Spleen (tissue), 11 donors: ENCODE results near the gene TMEM131. TPM values are rescaled to one million over a fixed set of nuclear protein-coding genes. Genes with fewer than 3 reads are reported as not detected.

ENCODE experiments used
- DNase-seq: peaks from one replicate; pipeline ENCODE4 v3.0.0-alpha.2; 2020
- H3K27ac ChIP-seq, 8 donors: fragments of 200-600 bp; sonication (generic) in 7 of 8; 1 replicate in 4 of 8; 2 replicates in 4 of 8; pipeline versions ENCODE4 v1.5.0 to v1.8.0; 2016 to 2021; ENCODE audit warnings: inconsistent platforms in 4 of 8, mild to moderate bottlenecking in 4 of 8, moderate library complexity in 1 of 8
- H3K27me3 ChIP-seq, 7 donors: fragments of 200-600 bp; sonication (generic) in 6 of 7; replicated peaks in 1 of 7; 1 replicate in 4 of 7; 2 replicates in 3 of 7; pipeline versions ENCODE4 v1.5.0 to v1.8.0; 2016 to 2021; ENCODE audit warnings: inconsistent platforms in 3 of 7, mild to moderate bottlenecking in 1 of 7
- H3K36me3 ChIP-seq, 6 donors: fragments of 200-600 bp; sonication (generic) in 5 of 6; 1 replicate in 4 of 6; 2 replicates in 2 of 6; pipeline versions ENCODE4 v1.5.0 to v1.8.0; 2016 to 2021; ENCODE audit warnings: inconsistent platforms in 2 of 6
- H3K4me1 ChIP-seq, 6 donors: fragments of 200-600 bp; sonication (generic) in 5 of 6; 1 replicate in 3 of 6; 2 replicates in 3 of 6; pipeline versions ENCODE4 v1.5.0 to v1.8.0; 2016 to 2021; ENCODE audit warnings: inconsistent platforms in 3 of 6
- H3K4me3 ChIP-seq, 8 donors: fragments of 200-600 bp; sonication (generic) in 7 of 8; 1 replicate in 4 of 8; 2 replicates in 4 of 8; pipeline versions ENCODE4 v1.5.0 to v1.8.0; 2016 to 2021; ENCODE audit warnings: inconsistent platforms in 4 of 8, mild to moderate bottlenecking in 4 of 8, moderate library complexity in 2 of 8
- H3K9me3 ChIP-seq, 8 donors: fragments of 200-600 bp; sonication (generic) in 7 of 8; 1 replicate in 4 of 8; 2 replicates in 4 of 8; pipeline versions ENCODE4 v1.5.0 to v1.8.0; 2016 to 2021; ENCODE audit warnings: inconsistent platforms in 4 of 8
- CTCF ChIP-seq, 11 experiments: fragments of 200-600 bp in 7 of 11; fragments of 450-650 bp in 4 of 11; sonication (generic) in 4 of 11; IDR thresholded peaks in 8 of 11; conservative IDR thresholded peaks in 3 of 11; 1 replicate in 7 of 11; 2 replicates in 4 of 11; pipeline versions ENCODE4 v1.4.0 to v1.8.0; 2016 to 2021; ENCODE audit warnings: antibody characterized with exemption in 11 of 11, inconsistent platforms in 4 of 11, mild to moderate bottlenecking in 1 of 11
- POLR2A ChIP-seq, 3 donors: fragments of 450-650 bp; IDR thresholded peaks; one replicate each; pipeline ENCODE4 v1.5.1; 2017; ENCODE audit warnings: antibody characterized with exemption in 3 of 3, mild to moderate bottlenecking in 1 of 3
- POLR2AphosphoS5 ChIP-seq, 3 donors: sonication (generic); formaldehyde crosslinking; IDR thresholded peaks; one replicate each; pipeline ENCODE4 v1.5.1; 2017; ENCODE audit warnings: antibody characterized with exemption in 3 of 3
- WGBS, 5 donors: extraction: QIAGEN DNeasy Blood & Tissue Kit in 3 of 5; methylation state at CpG; one replicate each; pipeline versions ENCODE4 v1.1.5 to v1.1.7; 2013 to 2018; 5-methylcytosine and 5-hydroxymethylcytosine counted together
- intact Hi-C: fragments of 100-400 bp; cut with DNase I; formaldehyde crosslinking; loops from one replicate; pipeline ENCODE4 v1.15.0; 2023; ENCODE audit warnings: low total_unique reads
- polyA plus RNA-seq, 3 donors: library from polyadenylated mRNA; stranded (reverse); fragments of 200-250 nt; gene quantifications; one replicate each; pipeline ENCODE4 v1.2.1, GENCODE V29; 2013
- total RNA-seq, 7 donors: library from RNA; depleted of rRNA in 3 of 7; stranded (reverse); fragments of >200 nt in 3 of 7; fragmentation: NEBNext Ultra II Directional in 4 of 7; extraction: Animal tissue kit (Norgen Biotek cat#: 25700) in 4 of 7; gene quantifications; one replicate each; pipeline versions ENCODE4 v1.1.0 to v1.2.1, GENCODE V29; 2016 to 2021
- donor health status: healthy with polysubstance abuse.
- donor health status: DM: no; HTN: no; CAD: no; lungs with moderate emphysema.
- donor health status: DM: no; HTN: no; CAD: no.
- donor health status: Bipolar disorder and iron deficiency.
- donor health status: healthy.
- donor health status: DM: no; HTN: no; CAD: no.
- donor health status: DM: yes; HTN: yes; CAD: no.

Gene TMEM131
- total and polyA plus RNA-seq, 10 donors: 9.2 to 74.0 (median 61.6) TPM

- intact Hi-C loops: no loop called here
- peaks cover 0 to 45% (median 0%) of the 10 kb centered on the region in 6 donors for H3K4me1 ChIP-seq
- TF ChIP-seq POLR2AphosphoS5 (IDR thresholded peaks at IDR 0.05) (no peak), POLR2A (IDR thresholded peaks at IDR 0.05) (no peak), CTCF (IDR thresholded peaks at IDR 0.05 in 8 of 11, conservative IDR thresholded peaks at IDR 0.05 in 3 of 11) (no peak)
- peaks cover 0 to 12% (median 9%) of the 10 kb centered on the region in 8 donors for H3K9me3 ChIP-seq
- H3K27me3 ChIP-seq: no peaks in the 10 kb centered on the region
- WGBS, 5 donors: 95 to 100% (median 100%) methylated on average over 1 of the region's 1 CpG
- H3K27ac ChIP-seq: no peak overlapping the region
- peaks cover 0 to 76% (median 9%) of the 10 kb centered on the region in 6 donors for H3K36me3 ChIP-seq
- peak; percentile 14 for DNase-seq
- no peak overlapping the region for H3K4me3 ChIP-seq
Observed at GRCh38 chr2:97730245-97730644, 265.5 kb downstream of the TMEM131 start.

- peaks cover 0 to 64% (median 0%) of the 10 kb centered on the region in 6 donors for H3K4me1 ChIP-seq
- intact Hi-C loops: no loop called here
- H3K4me3 ChIP-seq: no peak overlapping the region
- WGBS, 5 donors: 78 to 87% (median 83%) methylated on average over 12 of the region's 12 CpGs
- H3K27ac ChIP-seq: peak overlapping the region in 1 of 8 donors; percentile 22
- TF ChIP-seq CTCF (IDR thresholded peaks at IDR 0.05 in 8 of 11, conservative IDR thresholded peaks at IDR 0.05 in 3 of 11): no peak
- TF ChIP-seq POLR2A (IDR thresholded peaks at IDR 0.05): no peak
- TF ChIP-seq POLR2AphosphoS5 (IDR thresholded peaks at IDR 0.05): no peak
- peaks cover 0 to 73% (median 3%) of the 10 kb centered on the region in 6 donors for H3K36me3 ChIP-seq
- H3K27me3 ChIP-seq: no peaks in the 10 kb centered on the region
- H3K9me3 ChIP-seq: peaks cover 0 to 12% (median 9%) of the 10 kb centered on the region in 8 donors
- DNase-seq: peak; percentile 46
Observed at GRCh38 chr2:97728091-97728731, 267.5 kb downstream of the TMEM131 start.

GRCh38 chr2:97727296-97727695 is 268.5 kb downstream of the TMEM131 start:
- Histone ChIP-seq H3K4me1 (peaks cover 0 to 73% (median under 1%) of the 10 kb centered on the region in 6 donors), H3K27ac (no peak overlapping the region), H3K4me3 (no peak overlapping the region), H3K9me3 (peaks cover 0 to 12% (median 9%) of the 10 kb centered on the region in 8 donors), H3K27me3 (no peaks in the 10 kb centered on the region), H3K36me3 (peaks cover 0 to 64% (median 3%) of the 10 kb centered on the region in 6 donors)
- intact Hi-C loops: no loop called here
- peak; percentile 31 for DNase-seq
- TF ChIP-seq POLR2AphosphoS5 (IDR thresholded peaks at IDR 0.05) (no peak), POLR2A (IDR thresholded peaks at IDR 0.05) (no peak), CTCF (IDR thresholded peaks at IDR 0.05 in 8 of 11, conservative IDR thresholded peaks at IDR 0.05 in 3 of 11) (no peak)
- WGBS, 5 donors: 89 to 96% (median 92%) methylated on average over 7 of the region's 7 CpGs

GRCh38 chr2:97726261-97727064 is 269.3 kb downstream of the TMEM131 start:
- Histone ChIP-seq H3K4me3 (no peak overlapping the region), H3K36me3 (peaks cover 0 to 56% (median 3%) of the 10 kb centered on the region in 6 donors), H3K4me1 (peaks cover 0 to 79% (median 4%) of the 10 kb centered on the region in 6 donors), H3K9me3 (peaks cover 0 to 12% (median 9%) of the 10 kb centered on the region in 8 donors), H3K27ac (no peak overlapping the region), H3K27me3 (no peaks in the 10 kb centered on the region)
- TF ChIP-seq CTCF (IDR thresholded peaks at IDR 0.05 in 8 of 11, conservative IDR thresholded peaks at IDR 0.05 in 3 of 11): no peak
- TF ChIP-seq POLR2AphosphoS5 (IDR thresholded peaks at IDR 0.05): no peak
- no peak for TF ChIP-seq POLR2A (IDR thresholded peaks at IDR 0.05)
- intact Hi-C loops: no loop called here
- DNase-seq: peak; percentile 21
- WGBS, 5 donors: 45 to 69% (median 52%) methylated on average over 4 of the region's 4 CpGs
